Sigmoid colon (tissue), 7 donors: ENCODE data around the gene CYP2J2. TPM values are rescaled to one million over a fixed set of nuclear protein-coding genes. Genes with fewer than 3 reads are reported as not detected.
A peak's percentile ranks its signal among the peaks of the same experiment; 100 is the strongest.

ENCODE experiments used
- DNase-seq: peaks from one replicate; pipeline ENCODE4 v3.0.0-alpha.2; 2019
- H3K27ac ChIP-seq, 4 donors: fragments of 200-600 bp; sonication (generic); one replicate each; pipeline ENCODE4 v1.5.1; 2016 to 2019; ENCODE audit warnings: mild to moderate bottlenecking in 1 of 4
- H3K27me3 ChIP-seq, 3 donors: fragments of 200-600 bp; sonication (generic); one replicate each; pipeline ENCODE4 v1.5.1; 2019; ENCODE audit warnings: mild to moderate bottlenecking in 1 of 3
- H3K36me3 ChIP-seq, 4 donors: fragments of 200-600 bp; sonication (generic); one replicate each; pipeline ENCODE4 v1.5.1; 2016 to 2019
- H3K4me1 ChIP-seq, 4 donors: fragments of 200-600 bp; sonication (generic); one replicate each; pipeline ENCODE4 v1.5.1; 2017 to 2019
- H3K4me3 ChIP-seq, 4 donors: fragments of 200-600 bp; sonication (generic); one replicate each; pipeline ENCODE4 v1.5.1; 2017 to 2019; ENCODE audit warnings: mild to moderate bottlenecking in 2 of 4, moderate library complexity in 1 of 4
- H3K9me3 ChIP-seq, 4 donors: fragments of 200-600 bp in 3 of 4; sonication (generic) in 3 of 4; one replicate each; pipeline versions ENCODE4 v1.5.1 to v1.6.1; 2013 to 2019
- CTCF ChIP-seq, 4 experiments: fragments of 450-650 bp in 3 of 4; fragments of 200-600 bp in 1 of 4; IDR thresholded peaks; one replicate each; pipeline ENCODE4 v1.5.1; 2016 to 2019; ENCODE audit warnings: antibody characterized with exemption in 4 of 4, mild to moderate bottlenecking in 3 of 4, moderate library complexity in 2 of 4
- EP300 ChIP-seq, 4 donors: sonication (generic); formaldehyde crosslinking; IDR thresholded peaks; one replicate each; pipeline ENCODE4 v1.6.1; 2017; ENCODE audit warnings: antibody characterized with exemption in 4 of 4
- POLR2A ChIP-seq, 2 donors: fragments of 450-650 bp; IDR thresholded peaks; one replicate each; pipeline ENCODE4 v1.6.1; 2016; ENCODE audit warnings: antibody characterized with exemption in 2 of 2, mild to moderate bottlenecking in 2 of 2, moderate library complexity in 2 of 2
- POLR2AphosphoS5 ChIP-seq, 4 donors: sonication (generic); formaldehyde crosslinking; IDR thresholded peaks; one replicate each; pipeline ENCODE4 v1.6.1; 2017; ENCODE audit warnings: antibody characterized with exemption in 4 of 4
- WGBS, 2 donors: extraction: QIAGEN DNeasy Blood & Tissue Kit; methylation state at CpG; one replicate each; pipeline ENCODE4 v1.1.7; 2013; 5-methylcytosine and 5-hydroxymethylcytosine counted together
- intact Hi-C: fragments of 100-400 bp; cut with DNase I; formaldehyde crosslinking; loops from one replicate; pipeline ENCODE4 v1.15.1; 2023
- polyA plus RNA-seq, 3 donors: library from polyadenylated mRNA; stranded (reverse); fragments of 200-250 nt; gene quantifications; one replicate each; pipeline ENCODE4 v1.2.3, GENCODE V29; 2013
- total RNA-seq, 4 donors: library from RNA; depleted of rRNA; stranded (reverse); fragments of >200 nt; gene quantifications; one replicate each; pipeline ENCODE4 v1.1.0, GENCODE V29; 2016
- donor health status: healthy with polysubstance abuse.
- donor health status: Bipolar disorder and iron deficiency.
- donor health status: healthy.

The CYP2J2 gene
- total and polyA plus RNA-seq, 7 donors: 0.54 to 26.9 (median 2.7) TPM; not detected in 1

GRCh38 chr1:59879996-59880505 is 46.5 kb downstream of the CYP2J2 start:
- WGBS, 2 donors: 37 to 50% methylated on average over 3 of the region's 3 CpGs
- no peak for TF ChIP-seq EP300 (IDR thresholded peaks at IDR 0.05)
- TF ChIP-seq CTCF (IDR thresholded peaks at IDR 0.05): no peak
- no peak for TF ChIP-seq POLR2A (IDR thresholded peaks at IDR 0.05)
- TF ChIP-seq POLR2AphosphoS5 (IDR thresholded peaks at IDR 0.05): no peak
- no peaks in the 10 kb centered on the region for H3K36me3 ChIP-seq
- peaks cover 0 to 8% (median 2%) of the 10 kb centered on the region in 4 donors for H3K9me3 ChIP-seq
- H3K27me3 ChIP-seq: no peaks in the 10 kb centered on the region
- no peak overlapping the region for H3K27ac ChIP-seq
- no peak overlapping the region for H3K4me3 ChIP-seq
- no peak for DNase-seq
- no peaks in the 10 kb centered on the region for H3K4me1 ChIP-seq
- intact Hi-C loops: loop anchor here (5.0 kb wide), 1 partner anchor 67 kb away; no protein-coding TSS in a partner anchor

- intact Hi-C loops: no loop called here
- peaks cover 0 to 8% (median 2%) of the 10 kb centered on the region in 4 donors for H3K9me3 ChIP-seq
- TF ChIP-seq POLR2AphosphoS5 (IDR thresholded peaks at IDR 0.05): no peak
- peak in 2 of 4 experiments; percentile 24 to 44 for TF ChIP-seq CTCF (IDR thresholded peaks at IDR 0.05)
- no peaks in the 10 kb centered on the region for H3K4me1 ChIP-seq
- DNase-seq: no peak
- H3K36me3 ChIP-seq: no peaks in the 10 kb centered on the region
- no peak overlapping the region for H3K4me3 ChIP-seq
- H3K27me3 ChIP-seq: no peaks in the 10 kb centered on the region
- WGBS, 2 donors: 15 to 47% methylated on average over 5 of the region's 5 CpGs
- no peak overlapping the region for H3K27ac ChIP-seq
These were observed 47.0 kb downstream of the CYP2J2 start for GRCh38 chr1:59879574-59879973.

DNA sequence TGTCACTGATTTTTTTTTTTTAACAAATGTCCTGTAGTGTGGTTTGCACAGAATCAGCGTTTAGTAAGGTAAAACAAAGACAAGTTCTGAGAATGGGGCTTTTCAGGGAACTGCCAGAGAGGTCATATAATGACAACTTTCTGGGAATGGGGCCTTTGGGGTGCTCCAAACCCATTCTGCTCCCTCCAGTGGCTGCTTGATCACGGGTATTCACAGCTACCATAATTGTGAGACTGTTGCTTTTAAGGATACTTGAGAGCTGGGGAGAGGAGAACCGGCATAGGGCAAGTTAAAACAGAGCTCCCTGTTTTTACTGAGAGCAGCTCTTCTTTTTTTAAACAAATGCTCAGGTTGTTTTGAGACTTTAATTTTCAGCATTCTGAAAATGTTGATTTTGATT is 48.2 kb downstream of the CYP2J2 start:
- no peaks in the 10 kb centered on the region for H3K36me3 ChIP-seq
- H3K27ac ChIP-seq: no peak overlapping the region
- H3K27me3 ChIP-seq: no peaks in the 10 kb centered on the region
- TF ChIP-seq POLR2AphosphoS5 (IDR thresholded peaks at IDR 0.05) (no peak), POLR2A (IDR thresholded peaks at IDR 0.05) (no peak), CTCF (IDR thresholded peaks at IDR 0.05) (no peak), EP300 (IDR thresholded peaks at IDR 0.05) (no peak)
- H3K4me3 ChIP-seq: no peak overlapping the region
- intact Hi-C loops: no loop called here
- H3K4me1 ChIP-seq: no peaks in the 10 kb centered on the region
- no peak for DNase-seq
- 80 to 85% methylated on average over 3 of the region's 3 CpGs for WGBS, 2 donors
- peaks cover 0 to 8% (median 2%) of the 10 kb centered on the region in 4 donors for H3K9me3 ChIP-seq

DNA sequence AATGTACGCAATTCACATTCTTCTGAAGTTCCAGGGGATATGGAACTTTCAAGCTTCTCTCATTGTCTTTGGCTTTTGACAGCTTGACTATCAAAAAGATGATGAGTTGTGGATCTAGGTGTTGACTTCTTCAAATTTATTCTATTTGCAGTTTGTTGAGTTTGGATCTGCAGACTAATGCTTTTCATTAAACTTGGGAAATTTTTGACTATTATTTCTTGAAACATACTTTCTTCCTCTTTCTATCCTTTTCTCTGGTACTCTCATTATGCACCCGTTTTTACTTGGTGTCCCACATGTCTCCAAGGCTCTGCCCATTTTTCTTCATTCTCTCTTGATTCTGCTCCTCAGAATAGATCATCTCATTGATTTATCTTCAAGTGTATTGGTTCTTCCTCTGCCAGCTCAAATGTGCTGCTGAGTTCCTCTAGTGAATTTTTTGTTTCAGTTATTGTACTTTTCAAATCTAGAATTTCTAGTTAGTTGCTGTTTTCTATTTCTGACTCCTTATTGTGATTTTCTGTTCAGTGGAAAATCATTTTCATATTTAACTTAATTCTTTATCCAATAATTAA is 49.4 kb downstream of the CYP2J2 start:
- Histone ChIP-seq H3K9me3 (peaks cover 0 to 8% (median 2%) of the 10 kb centered on the region in 4 donors), H3K27me3 (no peaks in the 10 kb centered on the region), H3K4me1 (no peaks in the 10 kb centered on the region), H3K27ac (no peak overlapping the region), H3K4me3 (no peak overlapping the region), H3K36me3 (no peaks in the 10 kb centered on the region)
- TF ChIP-seq POLR2A (IDR thresholded peaks at IDR 0.05): no peak
- TF ChIP-seq POLR2AphosphoS5 (IDR thresholded peaks at IDR 0.05): no peak
- TF ChIP-seq CTCF (IDR thresholded peaks at IDR 0.05): no peak
- TF ChIP-seq EP300 (IDR thresholded peaks at IDR 0.05): no peak
- no peak for DNase-seq
- intact Hi-C loops: no loop called here
- 90 to 96% methylated on average over 2 of the region's 2 CpGs for WGBS, 2 donors

DNA sequence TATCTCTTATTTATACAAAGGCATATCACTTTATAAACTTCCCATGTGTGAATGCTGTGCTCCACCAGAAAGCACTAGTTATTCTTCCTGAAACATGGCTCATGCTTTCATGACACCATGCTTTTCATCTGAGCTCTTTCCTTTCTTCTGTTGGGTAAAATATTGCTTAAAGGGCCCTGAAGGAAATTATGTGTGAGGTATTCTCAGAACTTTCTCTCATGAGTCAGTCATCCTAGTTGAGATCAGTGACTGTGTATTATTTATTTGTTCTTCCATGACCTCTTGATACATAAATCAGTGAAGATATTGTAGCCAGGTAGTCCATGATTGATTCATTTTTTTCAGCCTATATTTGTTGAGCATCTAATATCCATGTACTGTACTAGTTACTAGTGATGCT is 54.8 kb downstream of the CYP2J2 start:
- H3K4me1 ChIP-seq: no peaks in the 10 kb centered on the region
- H3K9me3 ChIP-seq: no peaks in the 10 kb centered on the region
- no peak overlapping the region for H3K4me3 ChIP-seq
- intact Hi-C loops: no loop called here
- H3K27ac ChIP-seq: no peak overlapping the region
- H3K36me3 ChIP-seq: no peaks in the 10 kb centered on the region
- DNase-seq: no peak
- no peaks in the 10 kb centered on the region for H3K27me3 ChIP-seq
- TF ChIP-seq POLR2A (IDR thresholded peaks at IDR 0.05) (no peak), POLR2AphosphoS5 (IDR thresholded peaks at IDR 0.05) (no peak), EP300 (IDR thresholded peaks at IDR 0.05) (no peak), CTCF (IDR thresholded peaks at IDR 0.05) (no peak)
